CD14-positive monocyte (primary cell): ENCODE data around the gene PAOX. TPM values are rescaled to one million over a fixed set of nuclear protein-coding genes. Genes with fewer than 3 reads are reported as not detected.
"Not testable (repeated sequence)": the region's sequence is repeated elsewhere in the genome, so short reads cannot be mapped to it uniquely, and the experiment has no call there.

Experiments
- DNase-seq, 3 donors: peaks; one replicate each; pipeline ENCODE4 v3.0.0-alpha.2; 2011 to 2022
- H2AFZ ChIP-seq: 2 replicates; pipeline ENCODE4 v1.6.0; 2012; ENCODE audit warnings: mild to moderate bottlenecking, low read depth, low read length, inconsistent platforms; ENCODE audit not compliant: insufficient read depth, poor library complexity, severe bottlenecking
- H3K27ac ChIP-seq, 2 donors: 1 replicate in 1 of 2; 2 replicates in 1 of 2; pipeline ENCODE4 v1.5.1; 2012 to 2013; ENCODE audit warnings: low read length in 2 of 2, control low read depth in 1 of 2, inconsistent platforms in 1 of 2, low read depth in 1 of 2, mild to moderate bottlenecking in 1 of 2
- H3K27me3 ChIP-seq, 2 donors: one replicate each; pipeline versions ENCODE4 v1.6.0 to v1.6.1; 2011 to 2013; ENCODE audit warnings: low read length in 2 of 2; ENCODE audit not compliant: control insufficient read depth in 2 of 2, insufficient read depth in 2 of 2
- H3K36me3 ChIP-seq, 2 donors: replicated peaks in 1 of 2; 1 replicate in 1 of 2; 2 replicates in 1 of 2; pipeline versions ENCODE4 v1.5.1 to v1.6.1; 2012 to 2013; ENCODE audit warnings: low read length in 2 of 2, control low read depth in 1 of 2, inconsistent platforms in 1 of 2, mild to moderate bottlenecking in 1 of 2; ENCODE audit not compliant: insufficient read depth in 2 of 2, control insufficient read depth in 1 of 2
- H3K4me1 ChIP-seq, 2 donors: 1 replicate in 1 of 2; 2 replicates in 1 of 2; pipeline versions ENCODE4 v1.5.1 to v1.6.1; 2012 to 2013; ENCODE audit warnings: low read length in 2 of 2, control low read depth in 1 of 2, inconsistent platforms in 1 of 2, mild to moderate bottlenecking in 1 of 2, moderate library complexity in 1 of 2; ENCODE audit not compliant: insufficient read depth in 2 of 2, control insufficient read depth in 1 of 2
- H3K4me2 ChIP-seq: replicated peaks from 2 replicates; pipeline ENCODE3; 2012; ENCODE audit warnings: low read length, moderate library complexity, mild to moderate bottlenecking; ENCODE audit not compliant: poor library complexity, severe bottlenecking; ENCODE audit errors: extremely low read depth
- H3K4me3 ChIP-seq, 3 experiments: fragments of 200-600 bp in 1 of 3; sonication (generic) in 1 of 3; replicated peaks in 1 of 3; 1 replicate in 2 of 3; 2 replicates in 1 of 3; pipeline ENCODE4 v1.5.1; 2011 to 2013; ENCODE audit warnings: low read length in 3 of 3, mild to moderate bottlenecking in 3 of 3, control low read depth in 2 of 3, low read depth in 2 of 3, inconsistent platforms in 1 of 3, moderate library complexity in 1 of 3
- H3K79me2 ChIP-seq: 2 replicates; pipeline ENCODE4 v1.6.0; 2012; ENCODE audit warnings: mild to moderate bottlenecking, control low read depth, inconsistent platforms, low read length, moderate library complexity; ENCODE audit not compliant: insufficient read depth
- H3K9ac ChIP-seq: 2 replicates; pipeline ENCODE4 v1.6.0; 2017; ENCODE audit warnings: low read length, mild to moderate bottlenecking; ENCODE audit not compliant: insufficient read depth, poor library complexity, severe bottlenecking
- H3K9me3 ChIP-seq, 2 donors: replicated peaks in 1 of 2; 1 replicate in 1 of 2; 2 replicates in 1 of 2; pipeline versions ENCODE4 v1.5.1 to v1.6.1; 2012 to 2013; ENCODE audit warnings: low read length in 2 of 2, control low read depth in 1 of 2; ENCODE audit not compliant: control insufficient read depth in 1 of 2, insufficient read depth in 1 of 2
- H4K20me1 ChIP-seq: 2 replicates; pipeline ENCODE4 v1.6.0; 2012; ENCODE audit warnings: mild to moderate bottlenecking, low read length, control low read depth, moderate library complexity; ENCODE audit not compliant: insufficient read depth
- H3K27ac Mint-ChIP-seq, 7 donors: one replicate each; pipeline ENCODE4 v1.8.0; 2020; ENCODE audit warnings: mild to moderate bottlenecking in 7 of 7, mixed read lengths in 7 of 7, moderate library complexity in 6 of 7, inconsistent platforms in 2 of 7
- H3K27me3 Mint-ChIP-seq, 3 donors: one replicate each; pipeline ENCODE4 v1.8.0; 2021 to 2022; ENCODE audit warnings: low read depth in 3 of 3, mild to moderate bottlenecking in 3 of 3, mixed read lengths in 3 of 3, moderate library complexity in 3 of 3, inconsistent platforms in 1 of 3
- H3K36me3 Mint-ChIP-seq, 2 donors: one replicate each; pipeline ENCODE4 v1.8.0; 2020; ENCODE audit warnings: mixed read lengths in 2 of 2, inconsistent platforms in 1 of 2, mild to moderate bottlenecking in 1 of 2
- H3K4me1 Mint-ChIP-seq: one replicate; pipeline ENCODE4 v1.8.0; 2020; ENCODE audit warnings: mild to moderate bottlenecking, mixed read lengths
- H3K4me3 Mint-ChIP-seq, 2 donors: one replicate each; pipeline ENCODE4 v1.8.0; 2020; ENCODE audit warnings: mild to moderate bottlenecking in 2 of 2, mixed read lengths in 2 of 2, moderate library complexity in 1 of 2
- H3K9me3 Mint-ChIP-seq, 7 donors: one replicate each; pipeline ENCODE4 v1.8.0; 2020 to 2022; ENCODE audit warnings: mixed read lengths in 7 of 7, mild to moderate bottlenecking in 6 of 7, moderate library complexity in 6 of 7, inconsistent platforms in 2 of 7
- WGBS: methylation state at CpG from one replicate; pipeline ENCODE4 v1.1.5; 2013; ENCODE audit warnings: missing lambda C conversion rate; ENCODE audit not compliant: insufficient coverage; 5-methylcytosine and 5-hydroxymethylcytosine counted together
- intact Hi-C, 2 donors: fragments of 100-400 bp; cut with micrococcal nuclease; formaldehyde crosslinking; loops; one replicate each; pipeline versions ENCODE4 v1.15.0 to v1.15.1; 2023
- polyA plus RNA-seq, 3 donors: library from polyadenylated mRNA; depleted of rRNA in 1 of 3; unstranded in 2 of 3; stranded (reverse) in 1 of 3; fragments of 300-500 nt in 2 of 3; fragments of >200 nt in 1 of 3; fragmentation: Illumina TruSeq in 2 of 3; gene quantifications; 1 replicate in 2 of 3; 2 replicates in 1 of 3; pipeline ENCODE4 v1.2.3, GENCODE V29; 2012 to 2021
- TF ChIP-seq, protein P1 (sequence below): fragments of 200-600 bp; IDR thresholded peaks from one replicate; pipeline ENCODE4 v1.8.0; 2022; ENCODE audit warnings: antibody characterized with exemption, mild to moderate bottlenecking

The PAOX gene
- polyA plus RNA-seq, 3 donors = 3.9 to 9.5 (median 9.3) TPM

DNA sequence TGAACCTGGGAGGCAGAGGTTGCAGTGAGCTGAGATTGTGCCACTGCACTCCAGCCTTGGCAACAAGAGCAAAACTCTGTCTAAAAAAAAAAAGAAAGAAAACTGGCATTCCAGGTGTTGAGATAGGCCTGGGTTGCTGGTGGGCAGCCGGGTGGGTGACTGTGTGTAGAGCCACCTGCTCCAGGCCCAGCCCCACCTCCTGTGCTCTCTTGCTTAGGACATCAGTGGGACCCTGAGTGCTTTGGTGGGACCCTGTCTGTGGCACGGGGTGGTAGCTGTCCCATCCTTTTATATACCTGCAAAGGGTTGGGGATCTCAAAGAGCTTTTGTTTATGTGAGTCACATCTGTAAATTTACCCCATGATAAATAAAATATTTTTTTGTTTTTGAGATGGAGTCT, 6.2 kb downstream of the PAOX start:
- H3K9ac ChIP-seq = no peak overlapping the region
- no peaks in the 10 kb centered on the region for H3K79me2 ChIP-seq
- intact Hi-C loops = no loop called here
- H3K9me3 Mint-ChIP-seq = peaks cover 0 to 2% (median 0%) of the 10 kb centered on the region in 7 donors
- TF ChIP-seq, protein P1, sequence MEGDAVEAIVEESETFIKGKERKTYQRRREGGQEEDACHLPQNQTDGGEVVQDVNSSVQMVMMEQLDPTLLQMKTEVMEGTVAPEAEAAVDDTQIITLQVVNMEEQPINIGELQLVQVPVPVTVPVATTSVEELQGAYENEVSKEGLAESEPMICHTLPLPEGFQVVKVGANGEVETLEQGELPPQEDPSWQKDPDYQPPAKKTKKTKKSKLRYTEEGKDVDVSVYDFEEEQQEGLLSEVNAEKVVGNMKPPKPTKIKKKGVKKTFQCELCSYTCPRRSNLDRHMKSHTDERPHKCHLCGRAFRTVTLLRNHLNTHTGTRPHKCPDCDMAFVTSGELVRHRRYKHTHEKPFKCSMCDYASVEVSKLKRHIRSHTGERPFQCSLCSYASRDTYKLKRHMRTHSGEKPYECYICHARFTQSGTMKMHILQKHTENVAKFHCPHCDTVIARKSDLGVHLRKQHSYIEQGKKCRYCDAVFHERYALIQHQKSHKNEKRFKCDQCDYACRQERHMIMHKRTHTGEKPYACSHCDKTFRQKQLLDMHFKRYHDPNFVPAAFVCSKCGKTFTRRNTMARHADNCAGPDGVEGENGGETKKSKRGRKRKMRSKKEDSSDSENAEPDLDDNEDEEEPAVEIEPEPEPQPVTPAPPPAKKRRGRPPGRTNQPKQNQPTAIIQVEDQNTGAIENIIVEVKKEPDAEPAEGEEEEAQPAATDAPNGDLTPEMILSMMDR = no peak
- H3K9me3 ChIP-seq = no peaks in the 10 kb centered on the region
- H3K27ac Mint-ChIP-seq = no peak overlapping the region
- no peak overlapping the region for H3K4me2 ChIP-seq
- H3K36me3 Mint-ChIP-seq = peaks cover 18 to 25% of the 10 kb centered on the region in 2 donors
- peaks cover 32 to 35% of the 10 kb centered on the region in 2 donors for H3K4me1 ChIP-seq
- H3K27me3 Mint-ChIP-seq = peaks cover 6 to 10% (median 7%) of the 10 kb centered on the region in 3 donors
- H3K36me3 ChIP-seq = no peaks in the 10 kb centered on the region
- H3K4me3 ChIP-seq = no peak overlapping the region
- no peak overlapping the region for H3K27ac ChIP-seq
- DNase-seq = no peak
- WGBS = no CpG with 5 or more reads among the region's 2 CpGs
- no peaks in the 10 kb centered on the region for H3K27me3 ChIP-seq
- H4K20me1 ChIP-seq = no peaks in the 10 kb centered on the region
- peaks cover 35% of the 10 kb centered on the region for H3K4me1 Mint-ChIP-seq
- H2AFZ ChIP-seq = no peak overlapping the region
- H3K4me3 Mint-ChIP-seq = no peak overlapping the region

DNA sequence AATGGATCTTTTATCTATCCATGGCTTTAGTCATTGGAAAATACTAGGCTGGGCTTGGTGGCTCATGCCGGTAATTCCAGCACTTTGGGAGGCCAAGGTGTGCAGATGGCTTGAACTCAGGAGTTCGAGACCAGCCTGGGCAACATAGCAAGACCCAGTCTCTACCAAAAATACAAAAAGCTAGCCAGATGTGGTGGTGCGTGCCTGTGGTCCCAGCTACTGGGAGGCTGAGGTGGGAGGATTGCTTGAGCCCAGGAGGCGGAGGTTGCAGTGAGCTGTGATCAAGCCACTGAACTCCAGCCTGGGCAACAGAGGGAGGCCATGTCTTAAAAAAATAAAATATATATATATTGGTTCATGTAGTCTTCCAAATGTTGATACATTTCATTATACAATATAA, 7.9 kb downstream of the PAOX start:
- H3K36me3 ChIP-seq, H3K9me3 Mint-ChIP-seq, DNase-seq, H3K27me3 ChIP-seq, H2AFZ ChIP-seq, H3K79me2 ChIP-seq, H3K27ac Mint-ChIP-seq, intact Hi-C loops, H3K4me2 ChIP-seq, H3K27ac ChIP-seq, H3K27me3 Mint-ChIP-seq, H3K9me3 ChIP-seq, H3K4me3 Mint-ChIP-seq, H3K4me3 ChIP-seq, H4K20me1 ChIP-seq, H3K9ac ChIP-seq: not testable (repeated sequence)
- H3K4me1 ChIP-seq = peaks cover 22 to 24% of the 10 kb centered on the region in 2 donors
- Mint-ChIP-seq H3K36me3 (peaks cover 18 to 28% of the 10 kb centered on the region in 2 donors), H3K4me1 (peaks cover 23% of the 10 kb centered on the region)
- no CpG with 5 or more reads among the region's 4 CpGs for WGBS
